Activated CD4-positive, alpha-beta T cell treated with anti-CD3 and anti-CD28 coated beads for 24 hours (primary cell): Measurements from ENCODE around the gene ZNF727.
"Not testable (repeated sequence)": the region's sequence is repeated elsewhere in the genome, so short reads cannot be mapped to it uniquely, and the experiment has no call there.

Experiments
- DNase-seq, 2 donors: peaks; one replicate each; pipeline ENCODE4 v3.0.0-alpha.2; 2020; ENCODE audit warnings: low read depth in 2 of 2

ZNF727 gene

DNA sequence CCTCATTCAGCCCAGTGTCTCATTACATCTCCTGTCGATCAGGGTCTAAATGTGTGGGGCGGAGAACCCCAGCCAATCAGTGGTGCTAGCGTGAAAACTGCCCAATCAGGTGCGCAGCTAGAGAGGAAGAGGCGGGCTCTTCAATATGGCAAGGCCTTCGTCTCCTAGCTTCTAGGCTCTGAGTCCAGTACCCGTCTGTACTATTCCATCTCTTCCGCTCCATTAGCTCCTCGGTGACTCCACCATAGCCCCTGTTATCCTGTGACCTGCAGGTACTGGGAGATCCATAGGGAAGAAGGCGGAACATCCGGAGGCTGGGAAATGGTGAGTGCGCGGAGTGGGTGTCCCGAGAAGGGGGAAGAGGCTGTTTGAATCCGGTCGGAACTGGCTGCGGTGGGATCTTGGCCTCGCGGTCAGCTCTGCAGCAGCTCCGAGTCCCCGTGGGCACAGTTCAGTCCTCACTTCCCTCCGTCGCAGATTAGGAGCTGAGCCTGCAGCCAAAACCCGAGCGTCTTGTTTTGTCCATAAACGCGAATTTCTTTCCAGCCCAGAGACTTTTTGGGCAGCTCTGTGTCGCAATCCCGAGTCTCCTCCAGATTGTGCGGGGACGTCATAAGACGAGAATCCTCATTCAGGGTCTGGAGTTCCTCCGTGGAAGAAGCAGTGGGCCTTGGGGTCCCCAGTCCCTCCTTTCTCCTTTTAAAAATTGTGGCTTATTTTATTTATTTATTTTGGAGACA is at the start of gene ZNF727:
TSS of gene ZNF727 (plus strand) at position 134 of the 740 bp plus-strand sequence. CDS start at position 322, 188 bp downstream.
- DNase-seq, result no peak

DNA sequence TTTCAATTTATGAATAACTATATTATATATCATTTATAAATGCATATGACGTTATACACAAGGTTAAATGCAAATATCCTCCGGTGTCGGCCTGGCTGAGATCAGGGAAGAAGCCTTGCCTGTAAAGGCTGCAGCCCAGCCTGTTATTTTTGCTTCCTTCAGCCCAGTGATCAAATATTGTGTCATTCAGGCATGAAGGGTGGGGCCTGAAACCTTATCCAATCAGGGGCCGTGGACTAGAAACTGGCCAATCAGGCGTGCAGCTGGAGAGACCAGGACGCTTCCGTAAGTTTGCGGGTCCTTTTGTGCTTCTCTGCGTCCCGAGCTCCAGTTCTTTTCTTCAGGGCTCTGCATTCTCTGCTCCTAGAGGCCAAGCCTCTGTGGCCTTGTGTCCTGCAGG is 46.7 kb upstream of the ZNF727 start, which contains the start of gene ZNF722:
TSS of gene ZNF722 (plus strand) at position 301 of the 400 bp plus-strand sequence. CDS start 113 bp downstream, outside the sequence.
- no peak for DNase-seq

DNA sequence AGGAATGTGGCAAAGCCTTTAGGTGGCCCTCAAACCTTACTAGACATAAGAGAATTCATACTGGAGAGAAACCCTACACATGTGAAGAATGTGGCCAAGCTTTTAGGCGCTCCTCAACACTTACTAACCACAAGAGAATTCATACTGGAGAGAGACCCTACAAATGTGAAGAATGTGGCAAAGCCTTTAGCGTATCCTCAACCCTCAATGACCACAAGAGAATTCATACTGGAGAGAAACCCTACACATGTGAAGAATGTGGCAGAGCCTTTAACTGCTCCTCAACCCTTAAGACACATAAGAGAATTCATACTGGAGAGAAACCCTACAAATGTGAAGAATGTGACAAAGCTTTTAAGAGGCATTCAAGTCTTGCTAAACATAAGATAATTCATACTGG is 29.7 kb upstream of the ZNF727 start:
- DNase-seq, result not testable (repeated sequence)

DNA sequence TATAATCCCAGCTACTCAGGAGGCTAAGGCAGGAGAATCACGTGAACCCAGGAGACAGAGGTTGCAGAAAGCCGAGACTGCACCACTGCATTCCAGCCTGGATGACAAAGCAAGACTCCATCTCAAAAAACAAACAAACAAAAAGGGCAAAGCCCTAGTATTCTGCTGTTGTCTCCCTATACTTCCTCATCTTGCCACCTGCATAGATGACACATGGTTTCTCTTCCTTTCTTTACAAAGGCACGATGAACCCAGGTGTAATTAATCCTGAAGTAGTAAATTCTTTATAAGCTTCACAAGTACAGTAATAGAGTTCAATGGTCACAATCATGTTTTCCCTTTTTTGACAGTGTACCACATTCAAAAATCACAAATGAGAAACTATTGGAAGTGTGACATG is 9.8 kb upstream of the ZNF727 start:
- DNase-seq, result no peak

DNA sequence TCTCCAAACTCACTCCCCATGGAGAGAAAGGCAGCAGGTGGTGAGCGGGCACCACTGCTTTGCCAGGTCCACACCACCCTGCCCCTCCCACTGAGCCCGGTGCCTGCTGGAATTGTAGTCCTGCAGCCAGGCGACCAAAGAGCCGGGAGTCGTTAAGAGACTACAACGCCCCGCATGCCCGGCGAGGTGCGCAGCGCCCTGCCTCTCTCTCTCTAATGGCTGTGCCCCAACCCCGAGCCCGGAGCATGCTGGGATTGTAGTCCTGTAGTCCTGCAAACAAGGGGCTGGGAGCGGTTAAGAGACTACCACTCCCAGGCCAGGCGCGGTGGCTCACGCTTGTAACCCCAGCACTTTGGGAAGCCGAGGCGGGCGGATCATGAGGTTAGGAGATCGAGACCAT is 8.1 kb upstream of the ZNF727 start:
- DNase-seq, result no peak

DNA sequence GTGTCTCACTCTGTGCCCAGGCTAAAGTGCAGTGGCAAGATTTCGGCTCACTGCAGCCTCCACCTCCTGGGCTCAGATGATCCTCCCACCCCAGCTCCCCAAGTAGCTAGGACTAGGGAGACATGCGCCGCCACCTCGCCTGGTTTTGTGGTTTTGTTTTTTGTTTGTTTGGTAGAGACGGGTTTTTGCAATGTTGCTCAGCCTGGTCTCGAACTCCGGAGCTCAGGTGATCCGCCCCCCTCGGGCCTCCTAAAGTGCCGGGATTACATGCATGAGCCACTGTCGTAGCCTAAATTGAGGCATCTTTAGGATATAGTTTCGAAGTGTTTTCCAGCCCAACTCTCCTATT is 781 bp downstream of the ZNF727 start:
- DNase-seq, result no peak

DNA sequence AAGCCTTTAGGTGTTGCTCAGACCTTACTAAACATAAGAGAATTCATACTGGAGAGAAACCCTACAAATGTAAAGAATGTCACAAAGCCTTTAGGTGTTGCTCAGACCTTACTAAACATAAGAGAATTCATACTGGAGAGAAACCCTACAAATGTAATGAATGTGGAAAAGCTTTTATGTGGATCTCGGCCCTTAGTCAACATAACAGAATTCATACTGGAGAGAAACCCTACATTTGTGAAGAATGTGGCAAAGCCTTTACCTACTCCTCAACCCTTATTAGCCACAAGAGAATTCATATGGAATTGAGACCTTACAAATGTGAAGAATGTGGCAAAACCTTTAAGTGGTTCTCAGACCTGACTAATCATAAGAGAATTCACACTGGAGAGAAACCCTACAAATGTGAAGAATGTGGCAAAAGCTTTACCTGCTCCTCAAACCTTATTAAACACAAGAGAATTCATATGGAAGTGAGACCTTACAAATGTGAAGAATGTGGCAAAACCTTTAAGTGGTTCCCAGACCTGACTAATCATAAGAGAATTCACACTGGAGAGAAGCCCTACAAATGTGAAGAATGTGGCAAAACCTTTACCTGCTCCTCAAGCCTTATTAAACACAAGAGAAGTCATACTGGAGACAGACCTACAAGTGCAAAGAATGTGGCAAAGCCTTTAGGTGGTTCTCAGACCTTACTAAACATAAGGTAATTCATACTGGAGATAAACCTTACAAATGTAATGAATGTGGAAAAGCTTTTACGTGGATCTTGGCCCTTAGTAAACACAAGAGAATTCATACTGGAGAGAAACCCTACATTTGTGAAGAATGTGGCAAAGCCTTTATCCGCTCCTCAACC is 32.8 kb downstream of the ZNF727 start:
- DNase-seq, result not testable (repeated sequence)

DNA sequence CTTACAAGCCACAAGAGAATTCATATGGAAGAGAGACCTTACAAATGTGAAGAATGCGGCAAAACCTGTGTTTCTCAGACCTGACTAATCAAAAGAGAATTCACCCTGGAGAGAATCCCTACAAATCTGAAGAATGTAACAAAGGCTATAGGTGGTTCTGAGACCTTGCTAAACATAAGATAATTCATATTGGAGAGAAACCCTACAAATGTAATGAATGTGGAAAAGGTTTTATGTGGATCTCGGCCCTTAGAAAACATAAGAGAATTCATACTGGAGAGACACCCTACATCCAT is 33.4 kb downstream of the ZNF727 start:
- no peak for DNase-seq

DNA sequence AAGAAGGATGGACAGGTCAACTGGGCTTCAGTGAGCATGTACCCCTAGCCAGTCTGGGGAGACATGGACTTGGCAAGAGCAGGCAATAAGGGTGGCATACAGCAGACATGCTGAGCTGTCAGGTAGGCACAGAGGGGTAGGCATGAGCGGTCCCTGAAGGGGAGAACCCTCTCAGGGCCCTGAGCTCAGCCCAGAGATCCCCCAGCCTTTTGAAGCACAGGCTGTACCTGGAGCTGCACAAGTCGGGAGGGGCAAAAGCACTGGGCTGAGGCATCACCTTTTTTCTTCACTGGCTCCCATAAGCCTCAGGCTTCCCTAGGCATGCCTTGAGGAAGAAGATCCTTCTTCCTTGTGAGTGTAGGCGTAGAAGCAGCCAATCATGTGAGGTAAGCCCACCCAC is 42.3 kb downstream of the ZNF727 start:
- no peak for DNase-seq

DNA sequence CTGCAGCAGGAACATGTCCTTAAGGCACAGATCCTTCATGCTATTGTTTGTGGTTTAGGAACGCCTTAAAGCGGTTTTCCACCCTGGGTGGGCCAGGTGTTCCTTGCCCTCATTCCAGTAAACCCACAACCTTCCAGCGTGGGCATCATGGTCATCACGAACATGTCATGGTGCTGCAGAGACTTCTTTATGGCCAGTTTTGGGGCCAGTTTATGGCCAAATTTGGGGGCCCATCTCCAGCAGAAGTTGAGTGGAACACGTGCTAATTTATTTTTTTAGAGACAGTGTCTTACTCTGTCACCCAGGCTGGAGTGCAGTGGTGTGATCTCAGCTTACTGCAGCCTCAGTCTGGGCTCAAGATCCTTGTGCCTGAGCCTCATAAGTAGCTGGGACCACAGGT is 43.6 kb downstream of the ZNF727 start:
- not testable (repeated sequence) for DNase-seq
